ENCODE measurements around the gene ACTMAP.
"Not testable (repeated sequence)": the region's sequence is repeated elsewhere in the genome, so short reads cannot be mapped to it uniquely, and the experiment has no call there.

Gene ACTMAP

GRCh38 chr19:40776364-40776763 lies 26.1 kb upstream of the ACTMAP start:
- no peak for DNase-seq (ENCODE audit: low read depth)

GRCh38 chr19:40775632-40776022 lies 25.4 kb upstream of the ACTMAP start:
- DNase-seq (ENCODE audit: low read depth): no peak

- no peak for DNase-seq (ENCODE audit: low read depth)
These were observed 24.8 kb upstream of the ACTMAP start, which contains the start of gene MIA for GRCh38 chr19:40774916-40775631. MIA (plus strand) TSS chr19:40775521; CDS start chr19:40775543, 22 bp downstream.

GRCh38 chr19:40771101-40771862 lies 21.0 kb upstream of the ACTMAP start:
- DNase-seq (ENCODE audit: low read depth): not testable (repeated sequence)

- no peak for DNase-seq (ENCODE audit: low read depth)
These were observed 18.6 kb upstream of the ACTMAP start for GRCh38 chr19:40768869-40769268.

- not testable (repeated sequence) for DNase-seq (ENCODE audit: low read depth)
These were observed 16.1 kb upstream of the ACTMAP start for GRCh38 chr19:40766385-40766784.

DNA sequence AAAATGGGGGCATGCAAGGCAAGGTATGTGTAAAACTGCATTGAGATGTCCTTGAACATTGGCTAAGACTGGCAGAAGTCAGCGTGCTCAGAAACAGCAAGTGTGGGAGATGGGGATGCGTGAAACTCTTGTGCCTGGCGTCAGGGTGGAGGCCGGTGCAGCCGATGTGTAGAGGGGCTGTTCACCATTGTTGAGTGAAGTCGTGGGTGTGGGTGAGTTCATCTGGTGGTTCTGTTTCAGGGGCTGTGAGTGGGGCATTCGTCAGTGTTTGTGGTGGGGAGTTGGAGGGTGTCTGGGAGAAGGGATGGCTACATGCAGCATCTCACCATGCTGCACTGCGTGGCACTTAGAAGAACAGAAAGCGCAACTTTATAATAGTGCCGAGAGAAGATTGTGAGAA lies 13.7 kb upstream of the ACTMAP start:
- DNase-seq (ENCODE audit: low read depth): no peak

DNA sequence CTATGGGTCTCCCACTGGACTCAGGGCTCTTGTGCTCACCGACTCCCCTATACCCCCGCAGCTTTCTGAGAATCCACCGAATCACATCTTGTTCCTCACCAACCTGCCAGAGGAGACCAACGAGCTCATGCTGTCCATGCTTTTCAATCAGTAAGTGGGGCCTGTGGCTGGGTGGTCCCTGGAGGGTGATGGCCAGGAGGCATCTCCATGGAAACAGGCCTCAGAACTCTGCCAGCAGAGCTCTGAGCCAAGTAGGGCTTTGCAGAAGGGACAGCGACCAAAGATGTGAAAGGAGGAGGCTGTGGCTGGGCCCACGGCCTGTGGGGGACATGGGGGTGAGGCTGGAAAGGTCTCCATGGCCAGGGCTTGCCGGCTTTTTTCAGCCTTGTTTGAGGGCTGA lies 13.2 kb upstream of the ACTMAP start:
- no peak for DNase-seq (ENCODE audit: low read depth)

GRCh38 chr19:40762754-40763470 lies 12.6 kb upstream of the ACTMAP start:
- no peak for DNase-seq (ENCODE audit: low read depth)

DNA sequence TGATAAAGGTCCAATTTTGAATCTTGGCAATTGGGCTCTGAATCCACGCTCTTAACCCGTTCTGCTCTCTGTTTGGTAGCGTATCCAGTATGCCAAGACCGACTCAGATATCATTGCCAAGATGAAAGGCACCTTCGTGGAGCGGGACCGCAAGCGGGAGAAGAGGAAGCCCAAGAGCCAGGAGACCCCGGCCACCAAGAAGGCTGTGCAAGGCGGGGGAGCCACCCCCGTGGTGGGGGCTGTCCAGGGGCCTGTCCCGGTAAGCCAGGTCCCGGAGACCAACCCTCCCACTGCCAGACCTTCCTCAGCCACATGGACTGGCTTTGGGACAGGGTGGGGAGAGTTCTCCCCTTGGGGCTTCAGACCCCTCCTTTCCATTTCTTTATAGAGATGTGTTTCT lies 9.1 kb upstream of the ACTMAP start:
- no peak for DNase-seq (ENCODE audit: low read depth)

GRCh38 chr19:40758491-40758890 lies 8.2 kb upstream of the ACTMAP start:
- no peak for DNase-seq (ENCODE audit: low read depth)

DNA sequence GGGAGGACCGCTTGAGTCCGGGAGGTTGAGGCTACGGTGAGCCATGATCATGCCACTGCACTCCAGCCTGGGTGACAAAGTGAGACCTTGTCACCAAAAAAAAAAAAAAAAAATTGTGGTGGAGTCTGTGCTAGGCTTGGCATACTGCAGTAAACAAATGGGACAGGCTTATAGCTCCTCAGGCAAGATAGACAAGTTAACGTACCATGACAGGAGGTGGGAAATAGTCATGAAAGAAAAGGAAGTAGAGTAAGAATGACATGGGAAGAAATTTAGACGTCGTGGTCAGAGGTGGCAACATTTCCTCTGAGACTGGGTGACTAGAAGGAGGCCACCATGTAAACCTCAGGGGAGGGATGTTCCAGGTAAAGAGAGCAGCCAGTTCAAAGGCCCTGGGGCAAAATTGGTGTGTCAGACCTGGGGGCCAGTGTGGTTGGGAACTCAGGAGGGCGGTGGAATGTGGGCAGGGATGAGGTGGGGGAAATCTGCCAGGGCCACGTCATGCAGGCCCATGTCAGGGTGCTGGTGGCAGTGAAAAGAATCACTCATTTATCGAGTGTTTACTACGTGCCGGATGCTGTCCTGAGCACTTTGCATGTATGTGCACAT lies 6.3 kb upstream of the ACTMAP start:
- no peak for DNase-seq (ENCODE audit: low read depth)

DNA sequence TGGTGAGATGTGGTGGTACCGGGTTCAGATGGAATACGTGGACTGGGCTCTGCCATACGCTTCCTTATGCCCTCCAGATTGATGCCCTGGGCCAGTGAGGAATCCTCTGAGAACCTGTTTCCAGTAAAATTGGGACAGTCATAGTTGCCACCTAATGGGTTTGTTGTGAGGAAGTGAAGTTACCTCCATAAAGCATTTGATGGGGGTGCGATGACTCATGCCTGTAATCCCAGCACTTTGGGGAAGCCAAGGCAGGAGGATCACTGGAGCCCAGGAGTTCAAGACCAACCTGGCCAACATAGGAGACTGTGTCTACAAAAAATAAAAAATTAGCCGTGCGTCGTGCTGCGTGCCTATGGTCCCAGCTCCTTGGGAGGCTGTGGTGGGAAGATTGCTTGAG lies 5.5 kb upstream of the ACTMAP start:
- DNase-seq (ENCODE audit: low read depth): no peak

DNA sequence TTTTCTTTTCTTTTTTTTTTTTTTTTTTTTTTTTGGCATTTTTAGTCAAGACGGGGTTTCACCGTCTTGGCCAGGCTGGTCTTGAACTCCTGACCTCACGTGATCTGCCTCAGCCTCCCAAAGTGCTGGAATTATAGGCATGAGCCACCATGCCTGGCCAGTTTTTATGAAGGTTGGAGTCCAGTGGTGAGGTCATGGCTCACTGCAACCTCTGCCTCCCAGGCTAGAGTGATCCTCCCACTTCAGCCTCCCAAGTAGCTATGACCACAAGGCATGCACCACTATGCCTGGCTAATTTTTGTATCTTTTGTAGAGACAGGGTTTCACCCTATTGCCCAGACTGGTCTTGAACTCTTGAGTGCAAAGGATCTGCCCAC lies 5.0 kb upstream of the ACTMAP start:
- DNase-seq (ENCODE audit: low read depth): no peak

DNA sequence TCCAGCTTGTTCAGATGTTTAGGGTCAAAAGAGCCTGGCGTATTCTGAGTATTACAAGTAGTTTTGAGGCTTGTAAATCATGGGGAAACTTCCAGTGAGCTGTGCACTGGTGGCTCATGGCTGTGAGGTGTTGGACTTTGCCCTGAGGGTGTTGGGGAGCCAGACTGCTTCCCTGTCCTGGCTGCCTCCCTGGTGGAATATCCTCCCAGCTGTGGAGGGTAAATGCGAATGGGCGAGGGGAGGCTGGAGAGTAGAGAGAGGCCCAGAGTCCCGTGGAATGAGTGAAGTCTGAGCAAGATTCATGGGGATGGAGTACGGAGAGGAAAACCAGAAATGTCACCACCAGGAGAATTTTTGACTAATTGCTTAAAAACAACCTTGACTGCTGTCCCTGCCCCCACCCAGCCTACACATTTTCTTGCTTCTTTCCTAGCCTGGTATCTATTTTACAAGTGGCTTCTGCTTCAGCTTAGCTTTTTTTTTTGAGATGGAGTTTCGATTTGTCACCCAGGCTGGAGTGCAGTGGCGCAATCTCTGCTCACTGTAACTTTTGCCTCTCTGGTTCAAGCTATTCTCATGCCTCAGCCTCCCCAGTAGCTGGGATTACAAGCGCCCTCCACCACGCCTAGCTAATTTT lies 4.5 kb upstream of the ACTMAP start:
- DNase-seq (ENCODE audit: low read depth): peak; percentile 14

- DNase-seq (ENCODE audit: low read depth): no peak
These were observed 2.0 kb upstream of the ACTMAP start for GRCh38 chr19:40752257-40752781.

DNA sequence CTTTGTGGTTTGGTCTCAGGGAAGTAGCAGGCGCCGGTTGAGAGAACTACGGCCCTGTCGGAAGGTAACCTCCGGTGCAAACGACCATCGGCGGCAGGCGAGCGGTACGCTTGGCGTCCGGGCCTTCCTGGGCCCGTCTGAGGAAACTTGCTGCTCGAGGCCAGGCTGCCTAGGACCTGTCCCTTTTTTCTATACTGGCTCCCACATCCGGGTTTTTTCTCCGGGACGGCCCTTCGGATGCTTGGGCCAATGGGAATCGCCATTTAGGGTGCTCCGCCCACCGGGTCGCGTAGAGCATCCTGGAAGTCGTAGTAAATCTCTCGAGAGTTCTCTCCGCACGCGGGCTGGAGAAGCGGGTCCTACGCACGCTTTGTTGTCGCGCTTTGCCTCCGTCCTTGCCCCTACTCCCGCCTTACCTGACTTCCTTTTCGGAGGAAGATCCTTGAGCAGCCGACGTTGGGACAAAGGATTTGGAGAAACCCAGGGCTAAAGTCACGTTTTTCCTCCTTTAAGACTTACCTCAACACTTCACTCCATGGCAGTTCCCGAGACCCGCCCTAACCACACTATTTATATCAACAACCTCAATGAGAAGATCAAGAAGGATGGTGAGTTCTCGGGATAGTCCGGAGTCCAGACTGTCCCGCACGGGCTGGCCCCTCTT lies 729 bp upstream of the ACTMAP start, which contains the start of gene SNRPA:
TSS of gene SNRPA (plus strand) at position 330 of the 664 bp plus-strand sequence. CDS start at position 536, 206 bp downstream.
- DNase-seq (ENCODE audit: low read depth): peak; percentile 98

GRCh38 chr19:40747536-40747935 lies 2.7 kb downstream of the ACTMAP start:
- no peak for DNase-seq (ENCODE audit: low read depth)

- peak; percentile 75 for DNase-seq (ENCODE audit: low read depth)
These were observed 4.9 kb downstream of the ACTMAP start for GRCh38 chr19:40745402-40745780.

DNA sequence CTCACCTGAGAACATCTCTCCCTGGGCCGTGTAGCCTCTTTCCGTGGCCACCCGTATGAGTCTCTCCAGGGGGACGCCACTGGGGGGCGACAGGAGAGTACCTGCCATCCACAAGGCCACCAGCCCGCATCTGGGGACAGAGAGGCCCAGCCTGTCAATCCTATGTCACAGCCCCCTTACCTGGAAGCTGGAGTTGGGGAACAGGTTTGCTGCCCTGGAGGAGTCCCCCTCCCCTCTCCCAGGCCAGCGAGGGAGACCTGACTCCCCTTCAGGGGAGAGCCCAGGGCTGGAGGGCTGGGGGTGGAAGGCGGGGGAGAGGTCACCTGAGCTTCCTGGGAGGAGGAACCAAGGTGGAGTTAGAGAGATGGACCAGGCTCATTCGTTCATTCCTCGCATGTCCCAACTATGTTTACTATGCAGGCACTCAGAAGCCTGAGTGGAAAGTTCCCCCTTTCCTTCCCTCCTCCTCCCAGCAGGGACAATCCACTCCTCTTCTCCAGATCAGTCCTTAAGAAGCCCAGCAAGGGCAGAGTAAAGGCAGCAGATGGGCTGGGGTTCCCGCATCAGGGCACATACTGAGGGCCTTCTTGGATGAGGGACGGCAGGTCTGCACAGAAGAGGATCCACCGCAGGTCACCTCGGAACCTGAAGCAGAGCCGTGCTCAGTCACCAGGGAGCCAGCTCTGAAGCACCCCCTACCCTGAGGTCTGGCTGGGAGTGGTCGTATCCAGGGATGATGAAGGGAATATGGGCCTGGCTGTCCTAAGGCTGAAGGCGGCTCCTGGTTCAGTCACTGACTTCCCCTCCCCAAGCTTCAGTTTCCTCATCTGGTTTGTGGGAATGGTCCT lies 5.5 kb downstream of the ACTMAP start:
- no peak for DNase-seq (ENCODE audit: low read depth)
